Fibroblast of lung (primary cell): ENCODE measurements around the gene C3orf18.

Experiments used
- CTCF ChIP-seq, 2 donors: IDR thresholded peaks in 1 of 2; conservative IDR thresholded peaks in 1 of 2; 1 replicate in 1 of 2; 2 replicates in 1 of 2; pipeline ENCODE4 v1.5.1; 2011 to 2012; ENCODE audit warnings: low read length in 2 of 2, control low read depth in 1 of 2, inconsistent platforms in 1 of 2, low read depth in 1 of 2, mild to moderate bottlenecking in 1 of 2
- EZH2 ChIP-seq: IDR thresholded peaks from 2 replicates; pipeline ENCODE4 v1.5.1; 2012; ENCODE audit warnings: low read length, control low read depth, mild to moderate bottlenecking; ENCODE audit errors: missing control alignments

GRCh38 chr3:50563867-50564266 is 3.7 kb downstream of the C3orf18 start:
- TF ChIP-seq CTCF (conservative IDR thresholded peaks at IDR 0.05 in 1 of 2, IDR thresholded peaks at IDR 0.05 in 1 of 2; ENCODE audit: low read depth in 1 of 2, low read length in 2 of 2) (no peak), EZH2 (no peak)
